ENCODE measurements around the gene IL15RA.
"Not testable (repeated sequence)": the region's sequence is repeated elsewhere in the genome, so short reads cannot be mapped to it uniquely, and the experiment has no call there.

IL15RA gene

GRCh38 chr10:5924889-5925288 lies 52.5 kb downstream of the IL15RA start:
- no peak for DNase-seq (ENCODE audit: low spot score)

DNA sequence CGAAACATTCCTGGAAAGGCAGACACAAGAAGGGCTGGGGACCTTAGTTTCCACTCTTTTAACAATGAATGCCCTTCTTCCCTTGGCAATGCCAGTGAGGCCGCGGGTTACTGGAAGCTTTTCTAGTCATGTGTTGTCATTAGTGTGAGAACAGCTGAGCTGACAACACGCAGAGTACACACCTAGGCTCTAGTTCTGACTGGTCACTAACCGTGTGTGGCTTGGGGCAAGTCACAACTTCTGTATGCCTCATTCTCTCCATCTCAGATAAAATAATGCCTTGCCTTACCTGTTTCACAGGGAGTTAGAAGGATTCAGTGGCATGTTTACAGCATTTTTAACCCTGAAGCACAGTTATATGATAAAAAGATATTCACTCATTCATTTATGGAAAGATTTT lies 55.6 kb downstream of the IL15RA start:
- DNase-seq (ENCODE audit: low spot score) = no peak

- DNase-seq (ENCODE audit: low spot score) = peak; percentile 56
Observed at GRCh38 chr10:5919568-5919967, 57.8 kb downstream of the IL15RA start.

- DNase-seq (ENCODE audit: low spot score) = no peak
Observed at GRCh38 chr10:5918763-5919162, 58.6 kb downstream of the IL15RA start.

- no peak for DNase-seq (ENCODE audit: low spot score)
Observed at GRCh38 chr10:5917305-5917704, 60.0 kb downstream of the IL15RA start.

- no peak for DNase-seq (ENCODE audit: low spot score)
Observed at GRCh38 chr10:5915451-5915850, 61.9 kb downstream of the IL15RA start.

- DNase-seq (ENCODE audit: low spot score) = no peak
Observed at GRCh38 chr10:5913736-5914135, 63.6 kb downstream of the IL15RA start.

DNA sequence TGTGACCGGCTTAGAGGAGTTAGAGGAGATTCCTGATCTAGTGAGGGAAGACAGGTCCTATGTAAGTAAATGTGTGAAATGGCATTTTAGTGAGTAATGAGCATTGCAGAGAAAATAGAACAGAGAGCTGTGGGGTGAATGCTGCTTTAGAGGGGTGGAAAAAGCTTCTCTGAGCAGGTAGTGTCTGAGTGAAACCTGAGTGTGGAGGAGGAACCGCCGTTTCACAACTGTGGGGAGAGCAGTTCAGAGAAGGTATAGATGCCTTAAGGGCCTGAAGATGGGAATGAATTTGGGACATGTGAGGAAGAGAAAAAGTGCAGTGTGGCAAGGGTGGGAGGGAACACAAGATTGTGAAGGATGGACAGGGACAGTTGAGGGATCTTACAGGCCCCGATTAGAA lies 65.7 kb downstream of the IL15RA start:
- DNase-seq (ENCODE audit: low spot score) = peak; percentile 53

- DNase-seq (ENCODE audit: low spot score) = no peak
Observed at GRCh38 chr10:5910323-5911100, 66.8 kb downstream of the IL15RA start.

GRCh38 chr10:5908676-5909075 lies 68.7 kb downstream of the IL15RA start:
- not testable (repeated sequence) for DNase-seq (ENCODE audit: low spot score)

DNA sequence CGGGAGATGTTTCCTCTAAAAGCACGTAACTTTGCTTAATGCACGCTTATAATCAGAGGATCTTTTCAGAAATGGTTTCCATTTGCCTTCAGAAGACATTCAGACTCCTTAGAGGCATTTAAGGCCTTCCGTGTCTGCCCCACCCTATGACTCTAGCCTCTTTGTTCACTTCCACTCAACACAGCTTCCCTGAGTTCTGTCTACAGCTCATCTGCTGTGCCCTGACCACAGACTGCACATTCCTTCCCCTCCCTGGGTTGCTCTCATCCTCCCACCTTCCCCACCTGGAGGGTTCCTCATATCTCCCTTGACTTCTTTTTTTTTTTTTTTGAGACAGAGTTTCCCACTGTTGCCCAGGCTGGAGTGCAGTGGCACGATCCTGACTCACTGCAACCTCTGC lies 70.7 kb downstream of the IL15RA start:
- DNase-seq (ENCODE audit: low spot score) = no peak

- no peak for DNase-seq (ENCODE audit: low spot score)
Observed at GRCh38 chr10:5905854-5906507, 71.4 kb downstream of the IL15RA start.

DNA sequence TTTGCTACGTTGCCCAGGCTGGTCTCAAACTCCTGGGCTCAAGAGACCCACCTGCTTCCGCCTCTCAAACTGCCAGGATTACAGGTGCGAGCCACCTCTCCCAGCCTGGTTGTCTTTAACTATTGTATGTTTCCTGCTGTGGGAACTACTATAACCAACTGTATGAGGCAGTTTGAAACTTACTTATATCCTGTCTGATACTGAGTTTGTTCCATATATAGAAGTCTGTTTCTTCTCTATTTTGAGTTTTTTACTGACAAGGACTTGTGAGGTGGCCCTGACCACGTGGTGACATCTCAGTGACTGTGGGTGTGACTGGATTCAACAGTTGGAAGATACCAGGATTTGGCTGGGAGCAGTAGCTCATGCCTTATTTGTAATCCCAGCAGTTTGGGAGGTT lies 73.1 kb downstream of the IL15RA start:
- no peak for DNase-seq (ENCODE audit: low spot score)

- DNase-seq (ENCODE audit: low spot score) = no peak
Observed at GRCh38 chr10:5903563-5903962, 73.8 kb downstream of the IL15RA start.

- DNase-seq (ENCODE audit: low spot score) = no peak
Observed at GRCh38 chr10:5902511-5903274, 74.7 kb downstream of the IL15RA start.

All from putamen (tissue), 1 donor.